NCI-H2227 treated with DMSO at 0.1 percent for 48 hours (cell line): ENCODE results near the gene ATF7IP2.
"Not testable (repeated sequence)": the region's sequence is repeated elsewhere in the genome, so short reads cannot be mapped to it uniquely, and the experiment has no call there.

Experiments used
- DNase-seq: peaks from one replicate; lab custom pipeline; 2025; lab: John Stamatoyannopoulos, UW

ATF7IP2 gene

GRCh38 chr16:10452208-10453158, 66.6 kb downstream of the ATF7IP2 start:
- DNase-seq, result not testable (repeated sequence)

DNA sequence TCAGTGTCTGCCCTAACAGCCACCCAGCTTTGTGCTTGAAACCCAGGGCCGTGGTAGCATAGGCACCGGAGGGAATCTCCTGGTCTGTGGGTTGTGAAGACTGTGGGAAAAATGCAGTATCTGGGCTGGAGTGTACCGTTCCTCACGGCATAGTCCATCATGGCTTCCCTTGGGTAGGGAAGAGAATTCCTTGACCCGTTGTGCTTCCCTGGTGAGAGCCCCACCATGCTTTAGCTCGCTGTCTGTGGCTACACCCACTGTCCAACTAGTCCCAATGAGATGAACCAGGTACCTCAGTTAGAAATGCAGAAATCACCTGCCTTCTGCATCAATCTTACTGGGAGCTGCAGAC, 67.3 kb downstream of the ATF7IP2 start:
- DNase-seq, result no peak

DNA sequence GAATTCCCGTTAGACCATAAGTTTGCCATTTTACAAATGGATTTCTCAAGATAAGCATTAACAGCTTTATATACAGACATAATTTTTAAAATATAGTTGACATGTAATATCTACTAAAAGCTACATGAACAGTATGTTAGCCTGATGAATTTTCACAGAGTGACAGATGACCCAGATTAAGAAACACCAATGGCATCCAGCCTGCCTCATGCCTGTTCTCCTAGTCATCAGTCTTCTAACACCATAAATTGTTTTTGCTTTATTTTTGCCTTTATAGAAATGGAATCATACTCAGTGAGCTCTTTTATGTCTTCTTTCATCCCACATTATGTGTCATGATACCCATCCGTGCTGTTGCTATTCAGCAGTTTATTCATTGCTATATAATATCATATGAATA, 80.0 kb downstream of the ATF7IP2 start:
- DNase-seq, result no peak

DNA sequence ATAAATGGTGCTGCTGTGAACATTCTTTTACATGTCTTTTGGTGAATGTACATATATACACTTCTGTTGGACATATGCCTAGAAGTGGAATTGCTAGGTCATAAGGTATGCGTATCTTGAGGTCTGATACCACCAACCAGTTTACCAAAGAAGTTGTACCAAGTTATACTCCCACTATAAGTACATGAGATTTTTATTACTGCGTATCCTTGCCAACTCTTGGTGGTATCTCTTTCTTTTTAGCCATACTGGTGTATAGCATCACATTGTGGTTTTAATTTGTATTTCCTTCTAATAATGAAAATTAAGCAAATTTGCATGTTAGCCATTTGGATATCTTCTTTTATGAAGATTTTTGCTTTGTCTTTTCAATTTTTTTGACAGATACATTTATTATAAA, 80.5 kb downstream of the ATF7IP2 start:
- no peak for DNase-seq

- no peak for DNase-seq
Measured at GRCh38 chr16:10466861-10467260, 81.0 kb downstream of the ATF7IP2 start.

GRCh38 chr16:10476636-10477035, 90.8 kb downstream of the ATF7IP2 start:
- not testable (repeated sequence) for DNase-seq

DNA sequence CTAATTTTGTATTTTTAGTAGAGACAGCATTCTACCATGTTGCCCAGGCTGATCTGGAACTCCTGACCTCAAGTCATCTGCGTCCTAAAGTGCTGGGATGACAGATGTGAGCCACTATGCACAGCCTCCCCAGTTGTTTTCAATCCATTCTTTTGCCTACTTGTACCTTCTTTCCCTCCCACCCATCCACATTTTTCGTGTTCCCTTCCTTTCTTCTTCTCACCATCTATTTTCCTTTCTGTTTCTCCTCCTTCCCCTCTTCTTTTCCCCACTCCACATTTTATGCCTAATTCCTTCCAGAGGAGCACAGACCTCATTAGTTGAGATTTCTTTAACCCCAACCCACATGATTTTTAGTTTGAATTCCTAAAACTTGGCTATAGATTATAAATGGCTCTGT, 94.3 kb downstream of the ATF7IP2 start:
- DNase-seq, result no peak

DNA sequence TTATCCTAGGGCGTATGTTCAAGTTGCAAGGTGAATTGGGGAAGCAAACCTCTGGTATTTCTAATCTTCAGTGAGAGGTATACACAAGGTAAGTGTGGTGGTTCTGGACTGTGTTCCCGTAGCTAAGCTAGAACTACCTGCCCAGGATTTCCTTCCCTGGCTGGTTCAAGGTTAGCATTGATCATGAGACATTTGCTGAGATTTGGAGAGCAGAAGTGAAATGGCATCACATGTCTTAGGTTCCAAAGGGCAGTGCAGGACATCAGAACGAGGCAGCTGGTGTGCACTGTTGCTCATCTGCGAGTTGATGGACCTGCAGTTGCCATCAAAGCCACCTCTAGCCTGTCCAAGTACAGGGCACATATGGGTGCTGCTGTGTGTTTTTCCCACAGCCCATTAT, 99.3 kb downstream of the ATF7IP2 start:
- DNase-seq, result no peak

GRCh38 chr16:10485698-10486382, 100.0 kb downstream of the ATF7IP2 start:
- DNase-seq, result no peak

- DNase-seq, result no peak
Measured at GRCh38 chr16:10490141-10490540, 104.3 kb downstream of the ATF7IP2 start.

DNA sequence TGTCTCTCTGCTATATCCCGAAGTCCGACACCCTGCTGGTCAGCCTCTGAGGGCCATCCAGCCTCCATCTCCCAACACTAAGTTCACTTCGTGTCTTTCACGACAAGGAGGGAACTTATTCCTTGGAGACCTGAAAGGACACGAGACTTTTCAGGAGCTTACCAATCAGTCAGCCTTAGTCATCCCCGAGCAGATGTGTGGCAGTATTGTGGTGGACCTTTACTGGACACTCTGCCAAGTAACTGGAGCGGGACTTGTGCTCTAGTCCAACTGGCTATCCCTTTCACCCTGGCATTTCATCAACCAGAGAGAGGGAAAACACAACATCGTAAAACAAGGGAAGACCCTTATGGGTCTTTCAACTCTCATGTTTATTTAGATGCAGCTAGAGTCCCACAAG, 107.4 kb downstream of the ATF7IP2 start:
- DNase-seq, result no peak

DNA sequence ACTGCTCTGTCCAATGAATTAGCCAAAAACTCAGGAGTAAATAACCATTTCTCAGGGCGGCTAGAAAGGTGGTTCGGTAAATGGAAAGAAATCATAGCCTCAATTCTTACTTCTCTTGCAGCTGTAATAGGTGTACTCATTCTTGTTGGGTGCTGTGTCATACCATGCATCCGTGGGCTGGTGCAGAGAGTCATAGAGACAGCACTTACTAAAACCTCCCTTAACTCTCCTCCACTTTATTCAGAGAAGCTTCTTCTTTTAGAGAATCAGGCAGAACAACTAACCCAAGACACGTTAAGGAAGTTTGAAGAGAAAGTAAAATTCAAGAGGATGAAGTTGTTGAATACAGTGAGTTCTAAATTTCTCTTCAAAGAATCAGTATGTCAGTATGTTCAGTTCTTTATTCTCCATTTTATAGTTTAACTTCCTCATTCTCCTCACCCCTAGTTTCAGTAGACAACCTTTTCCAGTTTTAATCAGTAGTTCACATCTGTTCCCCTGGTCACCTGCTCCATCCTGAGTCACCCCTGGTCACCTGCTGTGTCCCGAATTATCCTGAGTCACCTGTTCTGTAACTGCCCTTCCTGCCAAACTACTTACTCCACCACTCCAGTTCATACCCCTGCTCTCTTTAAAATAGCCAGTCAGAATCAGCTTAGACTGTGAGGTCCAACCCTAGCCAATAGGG, 108.6 kb downstream of the ATF7IP2 start:
- DNase-seq, result no peak

DNA sequence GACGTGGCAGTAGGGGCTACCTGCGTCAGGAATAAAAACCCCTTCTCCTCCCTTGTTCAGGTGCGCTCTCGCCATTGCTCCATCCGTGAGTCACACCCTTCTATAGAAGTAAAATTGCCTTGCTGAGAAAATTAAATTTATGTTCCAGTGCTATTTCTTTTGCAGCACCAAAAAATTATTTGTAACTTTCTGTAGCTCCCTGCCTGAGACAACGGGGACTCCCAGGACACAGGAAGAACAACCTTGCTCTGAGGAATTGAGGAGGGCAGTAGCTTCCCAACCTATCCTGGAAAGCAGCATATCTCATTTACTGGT, 109.1 kb downstream of the ATF7IP2 start:
- no peak for DNase-seq

DNA sequence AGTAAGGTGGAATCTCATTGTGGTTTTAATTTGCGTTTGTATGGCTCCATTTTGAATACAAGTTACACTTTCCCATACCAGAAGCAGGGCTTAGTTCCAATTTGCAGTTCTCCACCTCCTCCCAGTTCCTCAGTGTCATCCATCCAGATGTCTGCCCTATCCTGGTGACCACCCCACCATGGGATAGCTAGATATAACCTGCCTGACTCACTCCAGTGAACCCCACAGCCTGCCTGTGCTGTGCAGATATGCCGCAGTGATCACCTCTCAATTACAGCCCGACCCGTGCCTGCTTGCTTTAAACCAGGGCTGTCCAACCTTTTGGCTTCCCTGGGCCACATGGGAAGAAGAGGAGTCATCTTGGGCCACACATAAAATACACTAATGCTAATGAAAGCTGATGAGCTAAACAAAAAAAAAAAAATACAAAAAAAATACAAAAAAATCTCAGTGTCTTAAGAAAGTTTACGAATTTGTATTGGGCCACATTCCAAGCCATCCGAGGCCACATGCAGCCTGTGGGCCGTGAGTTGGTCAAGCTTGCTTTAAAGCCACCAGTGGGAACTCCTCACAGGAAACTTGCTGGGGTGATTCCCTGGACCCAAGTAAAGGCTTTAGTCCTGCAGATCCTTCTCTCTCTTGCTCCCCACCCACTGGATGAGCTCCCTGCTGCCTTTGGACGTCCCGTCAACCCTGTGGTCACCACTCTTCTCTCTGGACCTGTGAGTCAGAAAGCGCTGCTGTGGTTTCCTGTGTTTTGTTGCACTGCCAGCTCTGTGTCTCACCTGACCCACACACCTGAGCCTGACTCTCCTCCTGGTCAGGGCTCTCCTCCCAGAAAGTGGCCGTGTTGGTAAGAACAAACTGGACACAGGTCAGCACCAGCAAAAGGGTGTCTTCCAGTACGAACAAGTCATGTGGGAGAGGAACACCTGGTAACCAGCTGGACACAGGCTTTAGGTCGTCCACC, 111.6 kb downstream of the ATF7IP2 start:
- no peak for DNase-seq

GRCh38 chr16:10500582-10500981, 114.7 kb downstream of the ATF7IP2 start:
- DNase-seq, result no peak

- DNase-seq, result no peak
Measured at GRCh38 chr16:10501016-10501607, 115.3 kb downstream of the ATF7IP2 start.

DNA sequence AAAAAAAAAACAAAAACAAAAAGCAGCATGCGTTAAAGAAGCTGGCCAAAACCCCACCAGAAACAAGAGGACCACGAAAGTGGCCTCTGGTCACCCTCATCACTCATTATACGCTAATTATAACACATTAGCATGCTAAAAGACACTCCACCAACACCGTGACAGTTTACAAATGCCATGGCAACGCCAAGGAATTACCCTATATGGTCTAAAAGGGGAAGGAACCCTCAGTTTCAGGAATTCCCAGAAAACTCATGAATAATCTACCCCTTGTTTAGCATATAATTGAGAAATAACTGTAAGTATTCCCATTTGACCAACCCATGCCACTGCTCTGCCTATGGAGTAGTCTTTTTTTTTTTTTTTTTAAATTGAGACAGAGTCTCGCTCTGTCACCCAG, 116.9 kb downstream of the ATF7IP2 start:
- DNase-seq, result no peak

GRCh38 chr16:10504404-10504885, 118.6 kb downstream of the ATF7IP2 start:
- no peak for DNase-seq

DNA sequence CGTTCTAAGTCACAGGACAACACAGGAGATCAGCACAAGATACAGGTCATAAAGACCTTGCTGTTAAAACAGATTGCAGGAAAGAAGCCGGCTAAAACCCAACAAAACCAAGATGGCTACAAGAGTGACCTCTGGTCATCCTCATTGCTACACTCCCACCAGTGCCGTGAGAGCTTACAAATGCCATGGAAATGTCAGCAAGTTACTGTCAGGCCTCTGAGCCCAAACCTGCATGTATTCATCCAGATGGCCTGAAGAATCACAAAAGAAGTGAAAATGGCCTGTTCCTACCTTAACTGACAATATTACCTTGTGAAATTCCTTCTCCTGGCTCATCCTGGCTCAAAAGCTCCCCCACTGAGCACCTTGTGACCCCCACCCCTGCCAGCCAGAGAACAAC, 119.4 kb downstream of the ATF7IP2 start:
- not testable (repeated sequence) for DNase-seq

DNA sequence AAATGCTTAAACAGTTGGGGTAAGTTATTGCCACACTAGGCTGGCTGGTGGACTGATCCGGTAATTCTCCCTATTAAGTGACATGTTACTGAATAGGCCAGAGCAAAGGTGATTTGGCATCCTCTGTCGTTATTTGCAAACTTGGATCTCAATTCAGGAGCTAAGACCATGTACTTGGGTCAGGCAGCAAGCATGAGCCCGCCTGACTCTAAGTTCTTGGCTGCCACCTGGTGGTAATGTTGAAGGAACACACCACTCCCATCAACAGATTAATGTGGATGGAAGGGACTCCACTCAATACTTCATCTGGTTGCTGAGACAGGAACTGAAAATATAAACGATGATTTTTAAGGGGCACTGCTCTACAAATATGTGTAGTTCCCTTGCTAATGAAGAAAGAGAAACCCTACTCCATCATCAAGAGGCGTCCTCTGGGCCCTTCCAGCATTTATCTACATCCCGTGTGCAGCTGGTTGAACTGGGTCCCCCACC, 123.7 kb downstream of the ATF7IP2 start:
- peak; percentile 63 for DNase-seq

- no peak for DNase-seq
Measured at GRCh38 chr16:10510279-10510678, 124.4 kb downstream of the ATF7IP2 start.
